GM18951 (cell line): ENCODE data around the gene PPFIBP2.
"Not testable (repeated sequence)": the region's sequence is repeated elsewhere in the genome, so short reads cannot be mapped to it uniquely, and the experiment has no call there.

Experiments
- POLR2A ChIP-seq: IDR thresholded peaks from 4 replicates; pipeline ENCODE4 v1.6.1; 2011; ENCODE audit warnings: mild to moderate bottlenecking; ENCODE audit not compliant: insufficient read length, insufficient read depth; ENCODE audit errors: extremely low read depth
- in situ Hi-C: fragments of 300-500 bp; cut with MboI; formaldehyde crosslinking; loops from one replicate; pipeline ENCODE4 v1.12.0; 2022; ENCODE audit warnings: low sequenced_read_pairs, mixed read lengths, inconsistent platforms; ENCODE audit not compliant: unreplicated experiment

Gene PPFIBP2

DNA sequence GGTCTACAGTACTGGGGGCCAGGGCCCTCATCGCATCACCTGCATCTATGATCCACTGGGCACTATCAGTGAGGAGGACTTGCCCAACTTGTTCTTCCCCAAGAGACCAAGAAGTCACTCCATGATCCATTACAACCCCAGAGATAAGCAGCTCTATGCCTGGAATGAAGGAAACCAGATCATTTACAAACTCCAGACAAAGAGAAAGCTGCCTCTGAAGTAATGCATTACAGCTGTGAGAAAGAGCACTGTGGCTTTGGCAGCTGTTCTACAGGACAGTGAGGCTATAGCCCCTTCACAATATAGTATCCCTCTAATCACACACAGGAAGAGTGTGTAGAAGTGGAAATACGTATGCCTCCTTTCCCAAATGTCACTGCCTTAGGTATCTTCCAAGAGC, 3.8 kb upstream of the PPFIBP2 start:
- in situ Hi-C loops = no loop called here
- no peak for TF ChIP-seq POLR2A

DNA sequence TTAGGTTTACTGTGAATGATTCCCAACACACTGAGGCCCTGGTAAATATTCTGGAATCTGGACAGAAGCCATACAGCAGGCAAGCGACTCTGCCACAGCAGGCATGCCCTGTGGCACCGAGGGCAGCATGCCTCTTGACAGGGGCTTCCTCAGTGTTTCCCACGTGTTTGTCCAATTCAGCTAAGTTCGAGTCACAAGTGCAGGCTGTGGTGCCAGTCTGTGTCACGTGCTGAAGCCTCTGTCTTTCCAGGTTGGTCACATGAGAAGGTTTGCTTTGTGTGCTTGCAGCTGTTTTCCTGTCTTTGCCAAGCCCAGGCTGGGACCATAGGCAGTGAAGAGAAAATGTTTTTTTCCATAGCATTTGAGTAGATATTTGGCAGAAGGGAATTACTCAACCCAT, 2.4 kb upstream of the PPFIBP2 start:
- in situ Hi-C loops = no loop called here
- TF ChIP-seq POLR2A = no peak

DNA sequence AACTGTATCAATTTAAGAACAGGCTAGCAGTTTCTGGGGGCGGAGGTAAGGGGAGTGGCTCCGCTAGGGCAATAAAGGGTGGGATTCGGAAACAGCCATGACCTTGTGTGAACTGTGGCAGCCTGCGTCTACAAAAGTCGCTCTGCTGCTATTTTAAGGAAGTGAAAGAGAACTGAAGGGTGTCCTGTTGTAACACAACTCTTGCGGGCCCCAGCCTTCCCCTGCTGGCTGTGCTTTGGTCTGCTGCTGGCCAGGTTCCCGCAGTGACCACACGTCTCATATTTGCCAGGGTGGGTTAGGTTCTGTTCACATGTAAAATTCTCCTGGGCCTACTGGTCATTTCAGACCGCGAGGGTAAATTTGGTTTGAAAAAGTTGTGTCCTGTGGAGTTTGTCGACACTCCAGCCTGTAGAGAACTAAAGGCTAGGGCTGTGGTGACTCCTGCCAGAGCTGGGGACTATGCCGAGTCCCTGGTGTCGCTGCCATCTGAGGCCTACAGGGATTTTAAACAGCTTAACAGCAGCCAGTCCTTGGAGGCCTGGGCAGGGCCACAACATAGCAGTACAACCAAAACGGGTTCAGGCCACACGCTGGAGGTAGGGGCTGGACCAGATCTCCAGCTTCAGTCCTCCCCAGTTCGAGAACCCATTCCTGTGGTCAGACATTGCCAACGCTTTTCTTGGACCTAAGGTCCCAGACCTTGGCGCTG, 1.1 kb upstream of the PPFIBP2 start:
- in situ Hi-C loops = no loop called here
- TF ChIP-seq POLR2A = peak; percentile 40

DNA sequence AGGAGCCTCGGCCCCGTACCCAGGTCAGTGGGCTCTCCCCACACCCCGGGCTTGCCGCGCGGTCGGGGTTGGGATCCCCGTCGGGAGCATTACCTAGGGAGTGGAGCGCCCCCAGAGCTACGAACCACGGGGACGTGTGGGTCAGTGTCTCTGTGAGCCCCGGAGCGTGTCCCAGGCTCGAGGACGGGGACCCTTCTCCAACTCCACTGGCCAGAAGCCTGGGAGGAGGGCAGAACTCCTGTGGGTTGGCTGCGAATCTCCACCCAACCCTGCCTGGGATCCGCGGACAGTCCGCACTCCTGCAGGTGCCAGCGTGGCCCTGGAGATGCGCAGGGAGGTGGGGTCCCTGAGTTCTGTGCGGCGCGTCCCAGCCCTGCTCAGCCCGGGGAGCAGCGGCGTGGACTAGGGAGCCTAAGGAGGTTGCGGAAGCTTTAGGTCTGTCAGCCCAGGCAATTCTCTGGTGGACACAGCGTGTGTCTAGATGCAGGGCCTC, 346 bp downstream of the PPFIBP2 start:
- no peak for TF ChIP-seq POLR2A
- in situ Hi-C loops = no loop called here

DNA sequence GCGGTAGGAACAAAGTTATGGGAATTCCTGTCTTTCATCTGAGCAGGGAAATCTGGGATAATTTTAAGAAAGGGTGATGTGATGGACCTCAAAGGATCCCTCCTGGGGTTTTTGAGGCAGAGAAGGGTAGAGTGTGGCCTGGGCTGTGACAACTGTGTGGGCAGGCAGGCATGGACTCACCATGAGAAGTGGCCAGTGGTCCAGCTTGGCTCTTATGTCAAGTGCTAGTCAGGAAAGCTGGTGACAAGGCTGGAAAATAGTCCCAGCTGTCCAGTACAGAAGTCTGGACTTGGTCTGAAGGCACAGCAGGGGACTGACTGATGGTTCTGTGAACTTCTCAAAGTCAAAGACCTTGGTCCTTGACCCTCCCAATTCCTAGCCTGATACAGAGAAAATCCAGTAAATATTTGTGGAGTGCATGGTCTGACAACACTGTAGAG, 1.7 kb downstream of the PPFIBP2 start:
- no peak for TF ChIP-seq POLR2A
- in situ Hi-C loops = no loop called here

DNA sequence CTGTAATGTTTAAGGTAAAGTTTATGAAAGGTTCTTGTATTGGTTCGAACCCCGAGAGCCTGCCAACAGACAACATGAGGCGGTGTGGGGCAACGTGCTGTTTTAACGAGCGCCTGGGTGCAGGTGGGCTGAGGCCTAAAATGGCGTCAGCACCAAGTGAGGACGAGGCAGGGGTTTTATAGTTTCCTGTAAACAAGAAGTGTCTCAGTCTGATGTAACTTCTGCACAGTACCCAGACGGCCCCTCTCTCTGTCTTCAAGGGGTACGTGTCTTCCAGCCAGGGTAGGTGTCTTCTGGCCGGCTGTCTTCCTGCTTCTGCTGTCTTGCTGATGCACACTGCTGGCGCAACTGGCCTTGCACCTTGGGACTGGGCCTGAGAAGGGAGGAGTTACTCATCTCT, 2.7 kb downstream of the PPFIBP2 start:
- in situ Hi-C loops = no loop called here
- no peak for TF ChIP-seq POLR2A

DNA sequence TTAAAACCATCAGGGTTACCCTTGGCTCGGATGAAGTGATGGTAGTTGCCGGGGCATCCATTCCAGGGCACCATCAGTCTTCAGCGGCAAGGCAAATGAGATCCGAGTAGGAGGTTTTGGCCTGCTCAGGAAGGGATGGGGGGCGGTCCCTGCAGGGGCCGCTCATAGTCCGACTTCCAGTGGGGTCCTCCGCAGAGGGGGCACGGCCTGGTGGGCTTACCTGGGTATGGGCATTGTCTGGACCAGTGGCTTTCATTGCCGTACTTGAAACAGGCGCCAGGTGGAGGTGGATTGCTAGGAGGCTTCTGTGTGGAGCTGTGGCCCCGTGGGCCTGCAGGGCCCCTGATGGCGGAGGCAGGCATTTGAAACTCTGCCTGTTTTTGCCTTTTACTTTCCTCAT, 3.9 kb downstream of the PPFIBP2 start:
- in situ Hi-C loops = not testable (repeated sequence)

DNA sequence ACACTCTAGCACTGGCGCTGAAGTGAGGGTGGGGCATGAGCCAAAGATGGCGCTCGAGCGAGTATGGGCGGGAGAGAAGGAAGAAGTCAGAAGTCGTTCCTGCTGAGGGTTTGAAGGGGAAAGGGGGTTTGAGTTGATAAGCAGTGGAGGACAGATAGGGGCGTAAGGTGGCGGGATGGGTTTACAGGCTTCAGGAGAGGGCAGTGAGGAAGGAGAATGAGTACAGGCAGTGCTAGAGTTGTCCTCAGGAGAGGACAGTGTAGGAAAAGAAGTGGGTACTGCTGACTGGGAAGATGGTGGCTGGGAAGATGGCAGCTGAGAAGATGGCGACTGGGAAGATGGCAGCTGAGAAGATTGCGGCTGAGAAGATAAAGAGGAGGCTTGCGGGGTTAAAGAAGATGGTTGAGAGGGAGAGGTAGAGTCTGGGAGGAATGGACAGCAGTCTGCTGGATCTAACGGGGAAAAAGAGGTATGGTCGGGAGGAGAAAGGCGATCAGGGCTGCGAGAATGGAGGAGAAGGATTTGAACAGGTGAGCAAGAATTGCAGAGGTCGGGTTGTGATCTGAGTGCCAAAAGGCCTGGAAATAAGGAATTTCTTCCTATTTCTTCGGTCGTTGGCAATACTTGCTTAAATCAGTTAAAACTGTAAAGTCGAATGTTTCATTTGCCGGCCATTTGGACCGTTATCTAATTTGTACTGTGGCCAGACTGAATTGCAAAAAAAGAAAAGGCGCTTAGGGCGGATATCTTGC, 5.2 kb downstream of the PPFIBP2 start:
- TF ChIP-seq POLR2A = no peak
- in situ Hi-C loops = no loop called here

DNA sequence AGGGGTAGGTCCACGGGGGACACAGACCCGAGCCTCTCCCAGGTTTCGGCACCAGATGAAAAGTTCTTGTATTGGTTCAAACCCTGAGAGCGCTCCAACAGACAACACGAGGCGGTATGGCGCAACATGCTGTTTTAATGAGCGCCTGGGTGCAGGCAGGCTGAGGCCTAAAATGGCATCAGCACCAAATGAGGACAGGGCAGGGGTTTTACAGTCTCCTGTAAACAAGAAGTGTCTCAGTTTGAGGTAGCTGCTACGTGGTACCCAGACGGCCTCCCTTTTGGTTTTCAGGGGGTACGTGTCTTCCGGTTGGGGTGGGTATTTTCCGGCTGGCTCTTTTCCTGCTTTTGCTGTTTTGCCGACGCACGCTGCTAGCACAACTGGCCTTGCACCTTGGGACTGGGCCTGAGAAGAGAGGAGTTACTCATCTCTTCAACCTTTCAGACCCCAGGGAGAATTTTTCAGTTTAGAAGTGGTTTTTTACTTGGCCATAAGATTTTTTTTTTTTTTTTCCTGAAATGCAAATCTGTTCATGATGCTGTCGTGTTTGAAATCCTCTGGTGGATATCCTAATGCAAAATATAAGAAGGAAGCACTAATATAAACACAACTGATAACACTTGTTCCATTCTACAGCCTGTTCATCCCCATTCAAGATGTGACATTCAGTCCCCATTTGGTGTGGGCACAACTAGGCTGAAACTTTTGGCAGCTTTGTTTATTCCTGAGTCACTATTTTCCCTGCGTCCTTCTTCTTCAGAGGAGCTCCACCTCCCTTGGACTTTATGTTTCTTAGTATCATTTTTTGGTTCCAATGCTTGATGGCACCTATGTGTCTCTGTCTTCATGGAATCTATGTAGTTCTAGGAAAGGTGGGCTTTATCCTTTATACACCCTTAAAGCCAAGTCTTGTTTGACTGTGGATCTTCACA, 6.5 kb downstream of the PPFIBP2 start:
- in situ Hi-C loops = no loop called here
- TF ChIP-seq POLR2A = peak; percentile 36

DNA sequence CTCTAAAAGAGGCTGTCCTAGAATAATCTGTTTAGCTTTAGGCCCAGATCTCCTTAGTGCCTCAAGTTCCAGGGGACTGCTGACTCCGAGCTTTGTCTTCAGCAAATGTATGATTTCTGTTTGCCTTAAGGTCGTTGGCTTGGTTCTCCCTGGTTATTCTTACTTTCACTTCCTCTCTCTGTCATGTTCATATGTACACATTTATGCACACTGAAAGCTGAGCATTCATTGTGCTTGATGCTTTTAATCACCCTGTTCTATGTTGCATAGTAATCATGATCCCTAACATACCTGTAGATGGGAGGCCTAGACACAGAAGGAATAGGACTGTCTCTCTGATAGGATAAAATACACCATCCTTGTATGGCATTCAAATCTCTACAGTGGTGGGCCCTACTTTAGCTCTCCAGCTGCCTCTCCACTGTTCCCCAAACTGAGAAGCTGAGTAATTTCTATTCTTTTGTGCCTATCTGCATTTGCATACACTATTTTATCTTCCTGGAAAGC, 7.2 kb downstream of the PPFIBP2 start:
- in situ Hi-C loops = no loop called here
- TF ChIP-seq POLR2A = no peak

DNA sequence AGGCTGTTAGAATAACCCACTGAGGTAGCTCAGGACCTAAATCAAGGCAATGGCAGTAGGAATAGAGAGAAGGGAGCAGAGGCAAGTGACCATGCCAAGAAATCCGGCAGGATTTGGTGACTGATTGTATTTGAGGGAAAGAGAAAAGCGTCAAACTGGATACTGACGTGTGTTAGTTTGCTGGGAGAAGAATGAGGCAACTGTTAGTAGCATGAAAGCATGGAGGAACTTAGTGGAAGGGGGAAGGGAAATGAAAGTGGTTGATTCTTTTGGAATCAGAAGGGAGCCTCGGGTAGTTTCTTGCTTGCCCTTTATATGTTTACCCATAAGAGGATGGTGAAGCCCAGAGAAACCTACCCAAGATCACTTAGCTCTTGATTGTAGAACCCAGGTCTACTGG, 8.3 kb downstream of the PPFIBP2 start:
- no peak for TF ChIP-seq POLR2A
- in situ Hi-C loops = no loop called here

DNA sequence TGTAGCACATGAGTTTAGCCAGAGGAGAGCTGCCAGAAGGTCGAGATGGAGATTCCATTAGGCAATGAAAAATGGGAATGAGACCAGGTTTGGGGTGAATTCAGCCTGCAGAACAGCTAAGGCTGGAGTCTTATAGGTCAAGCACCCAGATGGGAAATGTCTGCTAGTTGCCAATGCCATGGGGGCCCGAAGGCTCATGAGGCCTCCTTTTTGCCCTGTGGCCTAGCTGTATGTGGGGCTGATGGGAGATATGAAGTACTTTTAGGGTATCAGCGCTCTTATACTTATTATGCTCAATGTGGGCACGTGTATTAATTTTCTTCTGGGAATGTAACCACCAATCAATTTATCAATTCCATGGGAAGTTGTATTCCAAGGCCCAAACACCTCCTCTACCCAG, 8.7 kb downstream of the PPFIBP2 start:
- no peak for TF ChIP-seq POLR2A

DNA sequence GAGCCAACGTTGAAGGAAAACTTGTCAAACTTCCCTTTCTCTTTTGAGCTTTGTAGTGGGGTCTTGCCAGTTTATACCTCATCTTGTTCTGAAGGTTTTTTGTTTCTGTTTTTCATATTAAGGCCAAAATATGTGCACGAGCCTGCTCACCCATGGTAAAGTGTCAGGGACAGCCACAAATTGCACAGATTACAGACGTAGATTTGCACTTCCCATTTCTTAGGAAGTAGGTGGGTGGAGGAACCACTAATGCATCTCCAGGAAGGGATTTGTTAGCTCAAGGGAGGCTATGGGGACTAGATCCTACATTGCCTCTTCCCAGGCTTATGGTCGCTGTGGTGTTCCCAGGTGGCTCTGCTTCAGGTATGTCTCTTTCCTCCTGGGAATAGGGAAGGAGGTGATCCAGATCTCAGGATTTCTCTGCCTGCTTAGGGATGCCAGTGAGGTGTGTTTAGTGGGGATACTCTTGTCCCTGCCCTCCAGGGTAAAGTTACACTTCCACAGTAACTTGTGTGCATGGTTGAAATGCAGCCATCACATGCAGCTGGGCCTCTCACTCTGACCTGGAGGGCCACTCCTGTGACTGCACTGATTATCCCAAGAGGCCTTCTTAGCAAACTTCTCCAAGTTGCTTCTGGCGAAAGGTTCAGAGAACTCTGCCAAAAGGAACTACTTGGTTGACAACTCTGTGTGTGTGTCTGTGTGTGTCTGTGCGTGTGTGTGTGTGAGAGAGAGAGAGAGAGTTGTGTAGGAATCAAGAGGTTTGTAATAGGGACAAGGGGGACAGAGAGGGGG, 9.8 kb downstream of the PPFIBP2 start:
- in situ Hi-C loops = no loop called here
- TF ChIP-seq POLR2A = no peak

More for the DNA sequence above, 8.7 kb downstream of the PPFIBP2 start:
- in situ Hi-C loops = no loop called here
